Stimulated activated CD4-positive, alpha-beta T cell treated with anti-CD3 and anti-CD28 coated beads, Interleukin-1b, Interleukin-23, amount 100 ng/mL, for 24 hours (primary cell): Measurements from ENCODE around the gene SMAD3.

Experiments used
- DNase-seq, 4 experiments: peaks; one replicate each; pipeline ENCODE4 v3.0.0-alpha.2; 2020; ENCODE audit warnings: low read depth in 4 of 4, low spot score in 1 of 4

SMAD3 gene

DNA sequence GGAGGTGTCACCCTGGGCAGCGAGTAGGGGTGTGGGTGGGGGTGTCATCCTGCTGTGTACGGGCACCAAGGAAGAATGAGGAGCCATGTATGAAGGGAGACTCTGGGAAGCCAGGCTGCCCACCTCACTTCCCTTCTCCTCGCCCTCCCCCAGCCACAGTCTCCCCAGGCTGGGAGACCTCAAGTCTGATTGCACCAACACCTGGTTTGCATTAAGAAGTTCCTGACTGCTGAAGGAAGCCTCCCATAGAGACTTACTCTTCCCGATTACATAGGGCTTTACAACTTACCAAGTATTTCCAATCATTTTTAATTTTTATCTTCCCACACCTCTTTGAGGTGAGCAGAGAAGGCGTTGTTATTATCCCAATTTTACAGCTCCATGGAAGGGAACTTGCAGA is 29.5 kb upstream of the SMAD3 start:
- DNase-seq: no peak

- no peak for DNase-seq
Observed at GRCh38 chr15:67036775-67037555, 28.4 kb upstream of the SMAD3 start.

GRCh38 chr15:67037694-67038093 is 27.7 kb upstream of the SMAD3 start:
- no peak for DNase-seq

GRCh38 chr15:67038736-67039135 is 26.7 kb upstream of the SMAD3 start:
- DNase-seq: no peak

DNA sequence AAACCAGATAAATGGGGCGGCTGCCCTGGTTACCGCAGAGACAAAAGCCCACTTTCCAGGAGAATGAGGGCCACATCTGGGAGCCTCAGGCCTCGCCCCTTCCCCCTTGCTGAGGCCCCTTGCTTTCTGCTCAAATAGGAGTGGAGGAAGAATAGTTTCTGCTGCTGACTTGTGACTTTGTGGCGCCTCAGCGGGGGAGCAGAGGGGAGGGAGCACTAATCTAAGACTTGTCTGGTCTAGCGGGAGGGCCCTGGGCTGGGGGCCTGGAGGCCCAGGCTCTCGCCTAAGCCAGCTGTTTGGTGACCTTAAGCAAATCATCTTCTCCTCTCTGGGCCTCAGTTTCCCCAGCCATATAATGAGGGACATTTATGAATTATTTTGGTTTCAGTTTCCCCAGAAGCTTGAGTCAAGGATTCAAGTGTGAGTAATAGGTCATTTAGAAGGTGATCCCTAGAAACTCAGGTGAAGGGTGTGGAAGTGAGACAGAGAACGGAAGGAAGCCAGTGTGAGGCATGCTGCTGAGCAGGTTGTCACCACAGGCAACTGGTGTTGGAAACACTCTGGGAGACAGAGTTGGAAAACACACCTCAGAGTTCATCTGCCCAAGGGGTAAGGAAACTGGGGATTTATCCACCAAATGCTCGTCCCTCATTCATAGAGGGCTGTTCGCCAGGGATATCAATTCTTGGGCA is 25.9 kb upstream of the SMAD3 start:
- DNase-seq: no peak

- DNase-seq: no peak
Observed at GRCh38 chr15:67040277-67040676, 25.1 kb upstream of the SMAD3 start.

DNA sequence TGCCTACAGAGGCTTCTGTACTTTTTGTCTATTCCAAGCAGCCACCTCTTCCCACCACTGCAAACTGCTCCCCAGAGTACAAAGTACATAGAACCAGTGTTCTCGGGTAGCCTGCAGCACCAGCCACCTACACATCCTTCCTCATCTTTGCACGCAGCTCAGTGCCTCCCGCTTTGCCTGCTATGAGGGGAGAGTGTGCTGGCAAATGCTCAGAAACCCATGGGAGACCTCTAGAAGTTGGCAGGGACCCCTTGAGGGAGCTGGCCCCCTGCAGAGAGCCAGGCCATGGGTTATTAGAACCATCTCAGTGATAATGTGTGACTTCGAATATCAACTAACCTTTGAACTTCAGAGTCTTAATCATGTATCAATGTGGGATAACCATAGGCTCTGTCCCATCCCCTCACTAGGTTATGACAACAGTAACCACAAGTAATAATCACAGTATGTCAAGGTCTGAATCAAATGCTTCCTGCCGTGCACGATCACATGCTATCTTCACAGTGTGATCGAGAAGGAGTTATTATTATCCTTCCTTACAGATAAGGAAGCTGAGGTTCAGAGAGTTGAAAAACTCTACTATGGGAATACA is 22.8 kb upstream of the SMAD3 start:
- DNase-seq: no peak

DNA sequence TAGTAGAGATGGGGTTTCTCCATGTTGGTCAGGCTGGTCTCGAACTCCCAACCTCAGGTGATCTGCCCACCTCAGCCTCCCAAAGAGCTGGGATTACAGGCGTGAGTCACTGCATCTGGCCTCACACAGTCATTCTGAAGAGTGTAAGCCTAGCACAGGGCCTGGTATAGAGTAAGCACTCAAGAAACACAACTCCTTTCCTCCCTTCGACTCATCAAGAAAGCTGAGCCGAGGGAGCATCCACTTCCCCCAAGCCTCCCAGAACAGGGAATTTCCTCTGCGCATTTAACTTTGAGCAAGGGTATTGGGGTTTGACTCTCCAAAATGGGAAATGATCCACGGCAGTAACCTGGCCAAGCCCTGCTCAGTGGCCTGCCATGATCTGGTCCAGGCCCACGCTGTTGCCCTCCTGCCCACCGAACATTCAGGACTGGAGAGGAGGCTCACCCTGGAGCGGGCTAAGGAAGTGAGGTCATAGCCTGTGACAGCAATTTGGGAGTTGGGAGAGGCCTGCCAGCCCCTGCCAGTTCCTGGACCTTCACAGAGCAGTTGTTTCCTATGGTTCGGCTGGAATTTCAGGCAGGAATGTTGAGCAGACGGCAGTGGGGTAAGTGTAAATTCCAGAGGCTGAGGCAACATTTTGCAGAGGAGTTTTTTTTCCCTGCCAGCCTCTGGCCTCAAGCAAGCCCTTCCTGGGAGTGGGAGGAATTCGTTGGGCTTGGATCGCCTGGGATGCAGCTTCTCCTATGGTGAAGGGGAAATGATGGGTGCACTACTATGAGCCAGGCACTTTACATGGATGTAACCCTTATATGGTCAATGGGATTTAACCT is 21.2 kb upstream of the SMAD3 start:
- DNase-seq: no peak

DNA sequence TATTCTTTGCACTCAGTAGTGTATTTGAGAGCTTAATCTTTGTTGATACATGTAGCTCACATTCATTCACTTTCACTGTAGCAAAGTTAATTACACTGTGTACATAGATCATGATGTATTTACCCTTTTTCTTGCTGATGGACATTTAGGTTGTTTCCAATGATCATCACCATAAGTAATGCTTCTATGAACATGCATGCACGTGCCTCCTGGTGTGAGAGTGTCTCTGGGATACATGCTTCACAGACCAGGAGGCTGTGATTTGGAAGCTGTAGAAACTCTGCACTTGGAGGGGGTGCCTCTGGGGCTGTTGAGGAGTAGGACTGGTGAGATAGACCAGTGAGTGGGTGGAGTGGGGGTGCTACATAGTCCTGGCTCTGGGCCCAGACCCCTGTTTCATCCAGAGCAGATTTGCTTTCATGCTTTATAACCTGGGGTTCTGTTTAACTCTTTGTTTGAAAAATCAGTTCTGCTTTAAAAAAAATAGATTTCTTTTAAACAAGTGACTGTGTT is 18.2 kb upstream of the SMAD3 start:
- no peak for DNase-seq

DNA sequence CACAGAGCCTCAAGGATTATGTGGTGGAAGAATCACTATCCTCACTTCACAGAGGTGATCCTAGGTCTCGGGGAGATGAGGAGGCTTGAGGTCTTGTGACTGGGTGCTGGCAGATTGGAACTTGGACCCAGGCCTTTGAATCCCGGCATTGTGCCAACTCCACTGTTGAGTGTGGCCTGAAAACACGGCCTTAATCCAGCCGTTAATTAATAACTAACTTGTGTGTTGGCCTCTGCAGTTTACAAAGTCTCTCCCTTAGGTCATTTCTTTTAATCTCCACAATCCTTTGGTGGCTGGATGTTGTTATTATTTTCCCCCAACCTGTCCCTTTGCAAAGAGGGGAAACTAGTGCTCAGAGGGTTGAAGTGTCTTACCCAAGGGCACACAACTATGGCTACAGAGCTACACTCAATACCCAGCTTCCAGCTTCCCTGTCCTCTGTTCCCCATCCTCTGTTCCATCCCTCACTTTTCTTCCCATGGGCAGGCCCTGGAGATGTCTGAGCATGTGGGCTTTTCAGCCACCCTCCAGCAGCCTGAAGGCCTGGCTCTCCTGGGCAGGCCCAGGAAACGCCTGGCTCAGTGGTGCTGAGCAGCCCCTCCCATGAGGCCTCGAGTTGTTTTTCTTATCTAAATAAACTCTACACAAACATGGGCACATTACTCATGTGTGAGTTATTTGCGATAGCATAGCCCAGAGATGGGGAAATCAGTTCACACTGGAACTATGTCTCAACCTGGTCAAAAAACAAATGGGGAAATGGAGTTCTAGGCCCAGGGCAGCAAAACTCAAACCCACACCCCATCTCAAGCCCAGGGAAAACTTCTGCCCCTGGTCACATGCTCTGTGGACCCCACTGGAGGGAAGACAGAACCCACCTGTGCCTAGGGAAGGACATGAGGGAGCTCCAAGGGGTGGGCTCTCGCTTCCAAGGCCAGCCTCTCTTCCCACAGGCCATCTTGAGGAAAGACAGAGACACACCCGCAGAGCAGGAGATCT is 16.8 kb upstream of the SMAD3 start:
- no peak for DNase-seq

- DNase-seq: no peak
Observed at GRCh38 chr15:67049351-67050044, 15.9 kb upstream of the SMAD3 start.

GRCh38 chr15:67050062-67050461 is 15.3 kb upstream of the SMAD3 start:
- no peak for DNase-seq

GRCh38 chr15:67050522-67051087 is 14.8 kb upstream of the SMAD3 start:
- no peak for DNase-seq

DNA sequence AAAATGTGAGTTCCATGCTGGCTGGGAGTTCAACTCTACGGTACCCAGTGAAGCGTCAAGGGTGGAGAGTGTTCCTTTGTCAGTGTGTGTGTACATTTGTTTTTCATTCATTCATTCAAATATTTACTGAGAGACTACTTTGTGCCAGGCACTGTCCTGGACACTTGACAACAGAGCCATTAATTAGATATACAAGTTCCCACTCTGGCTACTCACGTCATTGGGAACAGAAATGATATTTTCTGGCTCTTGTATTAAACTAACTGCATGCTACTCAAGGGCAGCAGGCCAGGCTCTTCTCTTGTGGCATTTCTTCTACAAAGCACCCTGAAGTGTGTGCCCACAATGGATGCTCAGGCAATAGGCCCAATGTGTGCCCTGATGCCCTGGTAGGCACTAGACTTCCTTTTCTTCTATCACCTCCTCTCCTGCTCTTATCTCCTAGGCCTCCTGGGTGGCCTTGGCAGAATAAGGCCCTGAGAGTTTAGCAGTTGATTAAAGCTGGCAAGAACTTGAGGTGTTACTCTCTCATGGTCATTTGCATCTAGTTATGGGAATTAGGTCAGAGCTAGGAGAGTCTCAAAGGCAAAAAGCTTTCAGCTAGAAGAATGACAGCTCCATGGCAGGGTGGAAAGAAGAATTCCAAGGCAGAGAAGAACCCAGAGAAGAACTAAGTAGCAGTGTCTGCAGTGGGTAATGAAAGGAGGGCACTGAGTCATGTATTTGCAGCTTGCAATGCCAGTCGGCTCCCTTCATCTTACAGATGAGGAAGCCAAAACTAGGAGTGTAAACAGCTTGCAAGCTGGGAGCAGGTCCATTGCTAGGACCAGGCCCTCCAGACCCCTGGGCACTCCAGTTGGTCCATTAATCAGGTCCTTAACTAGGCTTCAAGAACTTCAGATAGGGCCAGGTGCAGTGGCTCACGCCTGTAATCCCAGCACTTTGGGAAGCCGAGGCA is 14.0 kb upstream of the SMAD3 start:
- no peak for DNase-seq

DNA sequence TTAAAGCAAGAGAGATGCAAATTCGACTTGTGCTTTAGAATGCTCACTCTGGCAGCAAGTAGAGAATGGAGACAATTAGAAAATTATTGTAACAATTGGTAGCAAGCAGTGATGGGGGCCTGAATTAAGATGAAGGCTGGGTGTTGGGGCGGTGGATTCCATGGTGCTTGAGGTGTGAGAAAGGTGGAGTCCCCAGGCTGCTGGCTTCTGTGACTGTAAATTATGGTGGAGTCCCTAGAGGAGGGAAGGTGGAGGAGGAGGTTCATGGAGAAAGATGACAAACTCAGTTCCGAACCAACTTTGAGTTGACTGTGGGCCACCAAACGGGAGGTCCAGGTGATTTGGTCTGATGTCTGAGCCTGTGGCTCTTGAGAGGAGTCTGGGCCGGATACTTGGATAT is 10.7 kb upstream of the SMAD3 start:
- no peak for DNase-seq

DNA sequence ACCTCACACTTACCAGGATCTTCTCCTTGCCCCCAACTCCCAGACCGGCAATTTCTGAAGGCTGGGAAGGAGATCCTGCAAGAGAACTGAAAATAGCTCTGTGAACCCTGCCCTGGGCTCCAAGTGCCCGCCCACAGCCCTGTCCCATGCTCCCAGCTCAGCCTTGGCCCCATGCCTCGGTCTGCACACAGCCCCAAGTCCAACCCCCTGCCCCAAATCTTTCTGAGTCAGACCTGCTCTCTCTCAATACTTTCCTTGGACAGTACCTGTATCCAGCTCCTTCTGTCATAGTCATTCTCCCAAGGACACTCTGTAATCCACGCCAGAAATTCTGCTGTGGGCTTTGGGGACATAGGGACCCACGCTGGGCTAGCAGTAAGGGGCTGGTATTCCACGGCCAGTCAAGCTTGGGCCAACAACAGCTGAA is 6.3 kb upstream of the SMAD3 start:
- no peak for DNase-seq

- DNase-seq: no peak
Observed at GRCh38 chr15:67061811-67062368, 3.5 kb upstream of the SMAD3 start.
